Endothelial cell of umbilical vein (primary cell): ENCODE measurements around the gene PUDP.

Experiments
- CTCF ChIP-seq, 2 donors: IDR thresholded peaks; 1 replicate in 1 of 2; 2 replicates in 1 of 2; pipeline ENCODE4 v1.5.1; 2011; ENCODE audit warnings: low read length in 2 of 2, mild to moderate bottlenecking in 2 of 2, moderate library complexity in 2 of 2, control low read depth in 1 of 2, inconsistent platforms in 1 of 2, low read depth in 1 of 2; ENCODE audit not compliant: insufficient read depth in 1 of 2; ENCODE audit errors: extremely low read depth in 1 of 2
- EZH2 ChIP-seq: IDR thresholded peaks from 2 replicates; pipeline ENCODE4 v1.6.1; 2012; ENCODE audit warnings: borderline replicate concordance, low read depth, mild to moderate bottlenecking, moderate library complexity, low read length, inconsistent platforms; ENCODE audit not compliant: severe bottlenecking
- JUN ChIP-seq: IDR thresholded peaks from 2 replicates; pipeline ENCODE4 v1.6.1; 2011; ENCODE audit warnings: borderline replicate concordance, low read depth; ENCODE audit not compliant: insufficient read length, insufficient read depth
- MAX ChIP-seq: IDR thresholded peaks from 2 replicates; pipeline ENCODE4 v1.6.1; 2011; ENCODE audit not compliant: insufficient read depth, insufficient read length
- POLR2A ChIP-seq: IDR thresholded peaks from 2 replicates; pipeline ENCODE4 v1.6.1; 2012; ENCODE audit warnings: low read depth, mild to moderate bottlenecking, control low read depth, low read length
- POLR2AphosphoS5 ChIP-seq: IDR thresholded peaks from 2 replicates; pipeline ENCODE4 v1.6.1; 2012; ENCODE audit warnings: low read depth, mild to moderate bottlenecking, control low read depth, low read length, moderate library complexity; ENCODE audit not compliant: insufficient read depth

DNA sequence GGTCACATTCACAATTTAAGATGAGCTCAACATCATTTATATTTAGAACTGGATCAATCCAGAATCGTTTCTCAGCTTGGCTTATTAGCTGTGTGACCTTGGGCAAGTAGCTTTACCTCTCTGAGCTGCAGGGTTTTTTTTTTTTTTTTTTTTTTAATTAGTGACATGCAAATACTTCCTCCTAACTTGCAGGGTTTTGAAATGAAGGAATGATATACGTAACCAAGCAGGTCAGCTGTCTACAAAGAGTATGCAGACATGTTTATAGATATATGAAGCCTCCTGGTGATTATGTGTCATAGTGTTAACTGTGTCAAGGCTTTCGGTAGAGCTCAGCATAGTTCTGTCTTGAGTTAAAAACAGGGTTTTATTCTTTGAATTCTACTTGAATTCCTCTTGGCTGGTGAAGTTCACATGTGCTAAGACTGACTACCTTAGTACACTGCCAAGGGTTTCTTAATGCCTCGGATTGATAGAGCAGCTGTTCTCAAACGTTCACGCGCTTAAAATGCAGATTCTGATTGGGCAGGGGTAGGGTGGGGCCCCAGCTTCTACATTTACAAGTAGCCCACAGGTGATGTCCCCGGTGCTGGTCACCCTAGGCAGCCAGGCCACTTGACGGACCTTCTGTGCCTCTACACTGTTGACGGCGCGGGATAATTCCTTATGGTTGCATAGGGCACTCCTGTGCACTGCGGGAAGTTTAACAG lies 1.1 kb downstream of the PUDP start:
- TF ChIP-seq MAX (no peak), CTCF (IDR thresholded peaks at IDR 0.05; ENCODE audit: extremely low read depth in 1 of 2, insufficient read depth in 1 of 2, low read depth in 1 of 2, low read length in 2 of 2) (no peak), POLR2AphosphoS5 (no peak), POLR2A (no peak), EZH2 (no peak), JUN (no peak)
